Stimulated activated CD8-positive, alpha-beta memory T cell treated with anti-CD3 and anti-CD28 coated beads, Interleukin-4, amount 100 ng/mL, for 48 hours (primary cell): ENCODE data around the gene CCDC124.

Source experiments
- DNase-seq: peaks from one replicate; pipeline ENCODE4 v3.0.0-alpha.2; 2020

The CCDC124 gene

DNA sequence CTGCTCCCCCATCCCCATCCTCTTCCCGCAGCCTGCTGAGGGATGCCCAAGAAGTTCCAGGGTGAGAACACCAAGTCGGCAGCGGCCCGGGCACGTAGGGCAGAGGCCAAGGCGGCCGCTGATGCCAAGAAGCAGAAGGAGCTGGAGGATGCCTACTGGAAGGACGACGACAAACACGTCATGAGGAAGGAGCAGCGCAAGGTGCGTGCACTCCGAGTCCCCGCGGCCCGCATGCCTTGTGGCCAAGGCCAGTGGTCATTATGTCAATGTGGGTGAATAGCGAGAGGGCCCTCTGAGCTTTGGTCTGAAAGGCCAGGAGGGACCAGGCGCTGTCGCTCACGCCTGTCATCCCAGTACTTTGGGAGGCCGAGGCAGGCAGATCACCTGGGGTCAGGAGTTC lies 3.6 kb downstream of the CCDC124 start:
- no peak for DNase-seq

DNA sequence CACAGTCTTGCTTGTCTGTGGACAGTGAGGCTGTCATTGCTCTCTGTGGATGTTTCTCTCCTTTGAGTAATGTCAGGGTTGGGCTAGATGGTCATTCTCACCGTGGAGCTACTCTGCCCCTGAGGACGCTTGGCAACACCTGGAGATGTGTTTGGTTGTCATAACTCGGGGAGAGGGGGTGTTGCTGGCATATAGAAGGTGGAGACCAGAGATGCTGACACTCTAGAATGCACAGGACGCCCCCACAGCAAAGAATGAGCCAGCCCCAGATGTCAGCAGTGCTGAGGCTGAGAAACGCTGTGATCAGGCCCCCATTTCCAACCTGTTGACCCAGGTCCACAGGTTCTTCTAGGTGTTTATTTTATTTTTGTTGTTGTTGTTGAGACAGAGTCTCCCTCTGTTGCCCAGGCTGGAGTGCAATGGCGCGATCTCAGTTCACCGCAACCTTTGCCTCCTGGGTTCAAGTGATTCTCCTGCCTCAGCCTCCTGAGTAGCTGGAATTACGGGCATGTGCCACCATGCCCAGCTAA lies 4.6 kb downstream of the CCDC124 start:
- no peak for DNase-seq

DNA sequence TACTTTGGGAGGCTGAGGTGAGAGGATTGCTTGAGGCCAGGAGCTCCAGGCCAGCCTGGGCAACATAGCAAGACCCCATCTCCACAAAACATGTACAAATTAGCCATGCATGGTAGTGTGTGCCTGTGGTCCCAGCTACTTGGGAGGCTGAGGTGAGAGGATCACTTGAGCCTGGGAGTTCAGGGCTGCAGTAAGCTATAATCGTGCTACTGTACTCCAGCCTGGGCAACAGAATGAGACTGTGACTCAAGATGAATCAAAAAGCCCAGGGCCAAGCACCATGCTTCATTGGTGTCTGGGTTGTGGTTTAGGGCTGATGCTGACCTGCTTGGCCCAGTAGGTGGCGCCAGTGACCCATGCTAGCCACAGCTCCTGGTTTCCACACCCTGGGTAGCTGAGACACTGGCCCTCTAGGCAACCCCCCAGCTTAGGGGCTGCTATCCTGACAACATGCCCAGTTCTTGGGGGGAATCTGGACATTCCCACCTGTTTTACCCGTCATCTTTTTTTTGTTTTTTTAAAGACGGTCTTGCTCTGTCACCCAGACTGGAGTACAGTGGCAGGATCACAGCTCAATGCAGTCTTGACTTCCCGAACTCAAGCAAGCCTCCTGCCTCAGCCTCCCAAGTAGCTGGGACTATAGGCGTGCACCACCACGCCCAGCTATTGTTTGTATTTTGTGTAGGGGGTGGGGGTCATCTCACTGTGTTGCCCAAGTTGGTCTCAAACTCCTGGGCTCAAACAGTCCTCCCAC lies 5.5 kb downstream of the CCDC124 start:
- DNase-seq, result peak; percentile 91

DNA sequence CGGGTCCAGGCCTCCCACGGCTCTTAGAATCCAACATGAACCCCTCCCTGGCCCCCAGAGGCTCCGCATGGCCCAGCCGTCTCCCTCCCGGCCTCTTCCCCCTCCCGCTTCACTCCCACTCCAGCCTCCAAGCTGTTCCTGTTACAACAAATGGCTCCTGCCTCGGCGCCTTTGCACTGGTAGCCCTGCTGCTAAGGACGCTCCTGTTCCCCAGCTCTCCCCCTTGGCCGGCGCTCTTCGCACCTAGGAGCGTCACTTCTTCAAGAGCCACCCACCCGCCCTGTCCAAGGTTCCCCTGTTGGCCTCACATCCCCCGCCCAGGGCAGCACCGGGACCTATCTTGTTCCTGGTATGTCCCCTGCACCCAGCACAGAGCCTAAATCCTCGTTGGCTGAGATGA lies 9.4 kb downstream of the CCDC124 start:
- no peak for DNase-seq

DNA sequence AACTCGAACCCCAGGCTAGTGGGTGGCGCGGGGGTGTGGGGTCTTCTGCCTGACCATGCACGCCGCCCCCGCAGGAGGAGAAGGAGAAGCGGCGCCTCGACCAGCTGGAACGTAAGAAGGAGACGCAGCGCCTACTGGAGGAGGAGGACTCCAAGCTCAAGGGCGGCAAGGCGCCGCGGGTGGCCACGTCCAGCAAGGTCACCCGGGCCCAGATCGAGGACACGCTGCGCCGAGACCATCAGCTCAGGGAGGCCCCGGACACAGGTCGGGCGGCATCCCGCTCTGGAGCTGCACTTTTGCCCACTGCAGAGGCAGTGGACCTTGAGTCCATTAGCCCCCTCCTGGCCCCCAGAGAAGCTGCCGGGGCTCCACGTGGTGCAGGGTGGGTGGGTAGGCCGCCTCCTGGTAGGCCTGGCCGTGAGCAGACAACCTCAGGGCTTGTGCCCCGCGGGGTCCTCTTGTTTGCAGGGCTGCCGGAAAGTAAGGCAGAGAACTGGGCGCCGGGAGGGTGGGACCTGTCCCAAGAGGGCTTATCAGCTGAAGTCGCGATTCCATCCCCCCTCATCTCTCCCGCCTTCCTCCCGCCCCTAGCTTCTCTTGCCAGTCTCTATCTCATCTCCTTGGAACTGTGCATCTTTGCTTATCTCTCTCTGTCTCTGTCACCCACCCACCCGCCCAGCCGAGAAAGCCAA lies 9.9 kb downstream of the CCDC124 start:
- DNase-seq, result no peak

DNA sequence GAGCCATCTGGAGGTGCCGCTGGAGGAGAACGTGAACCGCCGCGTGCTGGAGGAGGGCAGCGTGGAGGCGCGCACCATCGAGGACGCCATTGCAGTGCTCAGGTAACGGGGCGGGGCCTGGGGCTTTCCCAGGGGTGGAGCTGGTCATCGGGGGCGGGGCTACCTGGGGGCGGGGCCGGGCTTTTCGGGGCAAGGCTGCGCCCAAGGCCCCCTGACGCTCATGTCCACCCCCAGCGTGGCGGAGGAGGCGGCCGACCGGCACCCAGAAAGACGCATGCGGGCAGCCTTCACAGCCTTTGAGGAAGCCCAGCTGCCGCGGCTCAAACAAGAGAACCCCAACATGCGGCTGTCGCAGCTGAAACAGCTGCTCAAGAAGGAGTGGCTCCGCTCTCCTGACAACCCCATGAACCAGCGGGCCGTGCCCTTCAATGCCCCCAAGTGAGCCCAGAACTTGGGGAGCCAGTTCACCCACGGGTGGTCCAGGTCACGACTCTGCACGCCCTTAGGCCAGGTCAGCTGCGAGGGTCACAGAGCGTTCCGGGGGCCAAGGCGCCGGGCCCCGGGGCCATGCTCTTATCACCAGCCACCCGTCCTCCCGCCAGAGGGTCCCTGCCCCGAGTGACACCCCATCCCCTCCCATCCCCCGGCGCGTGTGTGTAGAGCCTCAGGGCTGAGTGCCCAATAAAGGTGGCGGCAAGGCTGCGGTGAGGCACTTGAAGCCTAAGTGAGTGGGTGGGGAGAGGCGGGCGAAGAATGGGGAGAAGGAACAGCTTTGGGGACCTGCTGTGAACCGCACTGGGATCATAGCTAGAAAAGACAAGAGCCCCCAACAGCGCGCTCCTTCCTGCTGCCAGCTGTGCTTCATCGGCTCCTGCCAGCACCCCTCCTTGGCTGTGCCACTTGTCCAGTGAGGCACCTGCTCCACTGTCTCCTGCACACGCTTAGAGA lies 10.7 kb downstream of the CCDC124 start:
- DNase-seq, result no peak

DNA sequence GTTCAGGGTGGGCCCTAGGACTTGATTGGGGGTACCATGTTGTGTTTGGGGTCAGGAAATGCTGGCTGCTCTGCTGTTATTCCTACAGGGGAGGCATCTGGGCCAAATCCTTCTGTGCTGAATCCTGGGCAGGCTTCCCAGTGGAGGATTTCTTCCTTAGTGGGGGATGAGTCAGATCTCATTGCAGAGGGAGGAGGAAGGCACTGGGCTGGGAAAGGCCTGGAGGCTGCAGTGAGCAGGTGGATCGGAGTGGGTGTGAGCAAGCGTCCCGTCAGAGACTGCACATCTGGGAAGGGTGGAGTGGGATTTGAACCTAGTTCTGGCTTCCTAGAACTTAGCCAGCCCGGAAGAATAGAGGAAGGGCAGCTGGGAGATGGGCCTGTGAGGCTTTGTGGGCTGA lies 11.5 kb downstream of the CCDC124 start:
- no peak for DNase-seq

DNA sequence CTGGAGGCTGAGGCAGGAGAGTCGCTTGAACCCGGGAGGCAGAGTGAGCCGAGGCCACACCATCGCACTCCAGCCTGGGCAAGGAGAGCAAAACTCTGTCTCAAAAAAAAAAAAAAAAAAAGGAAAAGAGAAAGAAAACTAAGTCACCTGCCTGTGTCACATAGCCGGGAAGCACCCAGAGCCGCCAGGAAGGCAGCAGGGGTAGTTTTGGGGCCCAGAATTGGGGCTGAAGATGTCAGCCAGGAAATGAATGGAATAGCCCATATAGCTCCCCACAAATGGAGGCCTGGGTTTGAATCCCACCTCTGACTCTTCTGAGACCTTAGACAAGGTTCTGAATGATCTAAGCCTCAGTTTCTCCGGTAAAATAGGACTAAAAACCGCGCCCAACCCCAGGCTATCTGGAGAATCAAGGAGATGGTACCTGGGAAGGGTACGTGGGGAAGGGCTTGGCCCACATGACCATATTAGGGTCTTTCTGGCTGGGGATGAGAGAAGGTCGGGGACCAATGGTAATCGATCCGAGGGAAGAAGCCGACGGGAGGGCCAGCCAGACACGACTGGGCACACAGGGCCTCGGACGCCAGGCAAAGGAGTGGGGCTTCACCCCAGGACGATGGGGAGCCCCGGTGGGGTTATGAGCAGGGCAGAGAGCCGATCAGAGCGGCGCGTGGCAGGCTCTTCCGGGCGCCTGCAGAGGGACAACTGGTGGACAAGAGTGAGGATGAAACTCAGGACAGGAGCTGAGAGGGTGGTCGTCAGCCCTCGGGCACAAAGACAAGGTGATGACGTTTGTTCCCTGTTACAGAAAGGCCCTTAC lies 14.4 kb downstream of the CCDC124 start:
- DNase-seq, result no peak

DNA sequence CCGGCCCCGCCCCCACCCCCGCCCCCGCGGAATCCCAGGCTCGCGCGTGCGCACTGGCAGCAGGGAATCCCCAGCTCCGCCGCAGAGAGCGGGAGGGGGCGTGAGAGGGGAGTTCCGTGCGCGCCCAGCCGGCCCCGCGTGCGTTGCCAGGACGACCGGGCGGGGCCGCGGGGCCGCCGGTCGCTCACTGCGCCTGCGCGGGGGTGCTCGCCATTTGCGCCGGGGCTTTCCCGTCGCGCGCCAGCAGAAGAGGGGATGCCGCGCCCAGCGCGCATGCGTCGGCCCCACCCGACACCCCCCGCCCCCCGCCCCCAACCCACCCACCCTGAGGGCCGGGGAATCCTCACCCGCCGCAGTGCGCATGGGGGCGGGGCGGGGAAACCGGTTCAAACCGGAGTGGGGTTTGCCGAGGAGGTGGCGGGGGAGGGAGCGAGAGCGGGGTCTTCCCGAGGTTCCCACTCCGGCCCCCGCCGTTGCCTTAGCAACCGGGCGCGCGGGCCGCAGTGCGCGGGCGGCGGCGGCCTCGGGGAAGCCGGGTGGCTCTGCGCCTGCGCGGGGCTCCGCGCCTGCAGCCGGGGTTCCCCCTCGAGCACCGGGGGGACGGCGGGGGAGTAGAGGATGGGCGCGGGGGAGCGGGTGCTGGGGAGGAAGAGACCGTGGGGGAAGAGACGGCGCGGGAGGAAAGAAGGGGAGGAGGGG lies 15.1 kb downstream of the CCDC124 start:
- peak; percentile 95 for DNase-seq

DNA sequence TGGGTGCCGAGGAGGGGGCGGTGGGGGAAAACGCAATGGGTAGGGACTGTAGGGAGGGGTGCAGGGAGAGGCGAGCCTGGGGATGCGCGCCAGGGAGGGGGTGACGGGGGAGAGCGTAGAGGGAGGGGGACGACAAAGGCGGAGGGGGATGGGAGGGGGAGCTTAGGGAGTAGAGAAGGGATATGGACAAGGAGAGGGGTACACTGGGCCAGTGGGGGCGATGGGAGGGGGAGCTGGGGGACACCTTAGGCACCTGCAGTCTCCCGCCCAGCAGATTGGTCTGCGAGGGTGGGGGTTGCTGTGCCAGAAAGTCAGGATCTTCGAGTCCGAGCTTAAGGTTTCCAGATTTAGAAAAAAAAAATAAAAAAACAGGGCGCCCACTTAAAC lies 15.7 kb downstream of the CCDC124 start:
- DNase-seq, result no peak

DNA sequence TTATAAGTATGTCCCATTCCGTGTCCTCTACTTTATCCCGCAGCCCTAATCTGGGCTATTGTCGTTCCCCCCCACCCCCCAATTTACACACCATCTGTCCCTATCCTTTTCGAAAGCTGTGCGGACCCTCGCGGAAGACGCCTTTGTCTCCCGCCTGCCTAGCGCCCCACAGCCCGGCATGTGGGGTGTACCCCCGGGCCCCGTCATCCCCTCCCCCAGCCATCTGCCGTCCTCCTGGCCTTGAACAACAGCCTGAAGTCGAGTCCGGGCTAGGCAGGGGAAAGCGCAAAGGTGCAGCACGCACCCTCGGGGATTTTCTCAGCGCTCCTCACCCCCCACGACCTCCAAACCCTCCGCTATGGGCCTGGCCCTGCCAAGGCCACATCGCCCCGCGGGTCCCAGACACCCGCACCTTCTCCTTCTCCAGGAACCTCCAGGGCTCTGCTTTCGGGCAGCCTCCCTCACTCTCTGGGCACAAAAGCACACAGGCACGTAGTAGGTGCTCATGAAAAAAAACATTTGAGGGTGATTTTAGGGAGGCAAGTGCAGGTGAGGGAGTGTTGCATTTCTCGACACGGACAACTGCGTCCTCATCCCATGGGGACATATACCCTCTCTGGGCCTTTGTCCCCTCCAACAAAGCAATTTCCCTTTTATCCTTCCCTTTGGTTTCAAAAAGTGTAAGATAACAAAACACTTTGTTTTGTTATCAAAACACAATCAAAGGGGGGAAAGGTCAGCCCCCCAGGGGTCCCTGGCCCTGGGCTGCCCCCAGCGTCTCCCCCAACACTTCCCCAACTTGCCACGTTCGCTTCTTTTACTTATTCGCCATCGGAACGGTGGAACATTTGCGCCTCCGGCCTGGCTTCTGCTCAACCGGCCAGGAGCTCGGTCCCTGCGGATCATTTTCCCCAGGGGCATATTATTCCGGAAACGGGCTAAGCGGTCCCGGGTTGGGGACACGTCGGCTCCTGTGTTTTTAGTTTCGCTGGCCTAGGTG lies 16.4 kb downstream of the CCDC124 start:
- DNase-seq, result peak; percentile 47

DNA sequence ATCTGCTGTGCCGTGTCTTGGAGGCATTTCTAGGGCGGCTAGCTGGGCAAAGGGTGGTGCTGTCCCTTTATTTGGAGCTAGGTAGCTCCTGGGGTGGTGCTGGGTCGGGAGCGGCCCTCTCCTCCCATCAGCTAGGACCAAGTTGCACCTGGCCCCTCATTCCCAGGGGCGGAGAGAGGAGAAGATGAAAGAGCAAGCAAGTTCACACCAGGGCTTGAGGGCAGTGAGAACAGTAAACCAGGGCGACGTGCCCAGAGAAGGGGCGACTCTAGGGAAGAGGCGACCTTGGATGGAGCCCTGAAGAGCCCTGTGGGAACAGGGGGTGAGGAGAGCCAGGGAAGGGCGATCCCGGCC lies 17.1 kb downstream of the CCDC124 start:
- DNase-seq, result no peak

DNA sequence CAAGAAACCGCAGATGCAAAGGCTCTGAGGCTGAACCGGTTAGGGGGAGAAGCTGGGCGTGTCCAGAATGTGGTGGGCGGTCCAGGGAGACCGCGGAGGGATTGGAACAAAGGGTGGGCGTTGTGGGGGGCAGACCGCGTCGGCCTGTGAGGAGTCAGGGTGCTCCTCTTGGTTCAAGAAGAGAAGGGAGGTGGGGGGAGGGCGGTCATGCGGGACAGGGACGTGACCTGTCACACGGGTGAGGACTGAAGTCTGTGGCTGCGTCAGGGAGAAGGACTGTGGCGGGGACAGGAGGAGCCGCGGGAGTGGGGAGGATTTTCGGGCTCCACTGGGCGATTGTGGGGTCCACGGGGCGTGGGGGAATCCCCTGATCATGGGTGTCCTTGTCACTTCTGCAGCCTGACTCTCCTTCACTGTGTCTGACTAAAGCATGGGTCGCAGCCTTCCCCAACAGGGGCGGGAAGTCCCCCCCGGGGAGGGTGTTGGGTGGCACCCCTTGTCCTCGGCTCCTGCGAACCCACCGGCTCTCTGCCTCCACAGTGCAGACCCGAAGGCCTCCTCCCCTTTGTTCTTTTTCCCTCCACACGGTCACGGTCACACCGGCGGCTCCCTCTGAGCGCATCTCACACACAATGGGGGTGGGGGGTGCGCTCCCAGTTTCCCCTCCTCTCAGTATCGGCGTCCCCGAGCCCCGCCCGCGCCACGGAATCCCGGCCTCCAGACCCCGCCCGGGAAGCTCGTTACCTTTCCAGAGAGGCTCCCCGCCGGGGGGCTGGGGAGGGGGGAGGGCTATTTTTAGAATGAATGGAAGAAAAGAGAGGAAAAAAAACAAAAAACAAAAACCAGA lies 17.7 kb downstream of the CCDC124 start:
- peak; percentile 50 for DNase-seq

DNA sequence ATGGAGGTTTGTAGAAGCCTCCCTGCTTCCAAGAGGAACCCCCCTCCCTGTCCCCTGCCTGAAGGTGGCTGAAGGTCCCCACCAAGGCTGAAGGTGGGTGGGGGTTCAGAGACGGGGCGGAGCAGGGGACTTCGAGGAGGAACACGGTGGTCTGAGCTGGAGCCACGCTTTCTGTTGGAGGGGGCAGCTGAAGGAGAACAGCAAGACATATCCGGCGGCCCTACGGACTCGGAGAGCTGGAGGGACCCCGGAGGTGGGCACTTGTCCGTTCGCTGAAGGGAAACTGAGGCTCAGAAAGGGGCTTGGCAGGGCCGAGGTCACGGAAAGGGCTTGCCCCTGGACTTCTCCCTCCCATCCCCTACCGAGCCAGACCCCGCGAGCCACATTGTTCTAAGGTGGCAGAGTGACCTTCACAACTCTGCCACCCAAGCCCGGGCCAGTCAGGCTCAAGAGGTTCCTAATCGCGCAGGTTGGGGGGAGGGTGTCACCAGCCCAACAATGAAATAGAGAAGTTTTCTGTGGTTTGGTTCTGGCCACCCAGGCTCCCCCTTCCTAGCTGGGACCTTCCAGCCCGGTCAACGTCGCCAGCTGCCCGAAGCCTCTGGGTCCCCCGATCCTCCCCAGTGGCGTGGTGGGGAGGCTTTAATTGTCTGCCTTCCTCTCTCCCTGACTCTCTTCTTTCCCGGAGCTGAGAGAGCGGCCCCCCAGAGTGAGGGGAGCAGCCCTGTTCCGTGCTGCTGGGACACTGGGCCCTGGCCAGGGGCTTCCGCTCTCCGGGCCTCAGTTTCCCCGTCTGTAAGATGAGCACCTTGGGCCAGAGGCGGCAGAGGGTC lies 18.6 kb downstream of the CCDC124 start:
- no peak for DNase-seq

DNA sequence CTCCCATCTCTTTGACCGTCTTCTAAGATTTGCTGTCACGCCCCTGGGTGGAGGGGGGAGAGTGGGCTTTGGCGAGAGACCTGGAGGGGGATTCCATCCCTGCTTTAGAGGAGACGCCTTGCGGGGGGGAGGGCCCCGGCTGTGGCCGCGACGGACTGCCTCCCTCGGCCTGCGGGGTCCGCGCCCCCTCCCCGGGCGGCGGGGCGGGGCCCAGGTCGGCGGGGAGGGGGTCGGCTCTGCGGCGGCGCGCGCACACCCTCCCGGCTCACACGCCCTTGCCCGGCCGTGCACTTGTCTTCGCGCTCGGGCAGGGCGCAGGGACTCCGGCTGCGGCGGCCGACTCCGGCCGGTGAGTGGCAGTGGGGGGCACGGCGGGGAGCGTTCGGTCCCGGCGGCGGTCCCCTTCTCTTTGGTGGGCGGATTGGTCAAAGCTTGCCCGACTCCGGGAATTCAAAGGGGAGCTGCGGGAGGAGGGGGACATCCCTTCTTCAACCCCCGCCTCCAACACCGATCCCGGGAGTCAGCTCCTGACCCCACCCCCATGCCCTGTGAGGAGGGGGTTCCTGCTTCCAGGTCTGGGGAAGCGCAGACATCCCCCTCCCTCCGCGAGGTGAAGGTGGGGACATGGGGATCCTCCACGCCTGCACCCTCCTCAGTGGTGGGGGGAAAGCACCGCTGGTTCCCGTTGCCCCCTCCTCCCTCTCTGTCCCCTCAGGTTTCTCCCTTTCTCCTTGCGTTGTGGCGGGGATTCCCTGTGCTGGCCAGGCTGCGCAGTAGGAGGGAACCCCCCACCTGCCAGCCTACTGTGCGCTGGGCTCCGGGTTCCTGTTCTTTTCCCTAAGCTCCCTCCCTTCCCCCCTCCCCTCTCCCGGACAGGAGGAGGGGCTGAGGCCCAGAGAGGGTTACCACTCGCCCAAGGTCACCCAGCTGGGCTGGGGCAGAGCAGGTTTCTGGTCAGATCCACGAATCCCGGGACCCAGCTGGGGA lies 19.5 kb downstream of the CCDC124 start:
- DNase-seq, result no peak

DNA sequence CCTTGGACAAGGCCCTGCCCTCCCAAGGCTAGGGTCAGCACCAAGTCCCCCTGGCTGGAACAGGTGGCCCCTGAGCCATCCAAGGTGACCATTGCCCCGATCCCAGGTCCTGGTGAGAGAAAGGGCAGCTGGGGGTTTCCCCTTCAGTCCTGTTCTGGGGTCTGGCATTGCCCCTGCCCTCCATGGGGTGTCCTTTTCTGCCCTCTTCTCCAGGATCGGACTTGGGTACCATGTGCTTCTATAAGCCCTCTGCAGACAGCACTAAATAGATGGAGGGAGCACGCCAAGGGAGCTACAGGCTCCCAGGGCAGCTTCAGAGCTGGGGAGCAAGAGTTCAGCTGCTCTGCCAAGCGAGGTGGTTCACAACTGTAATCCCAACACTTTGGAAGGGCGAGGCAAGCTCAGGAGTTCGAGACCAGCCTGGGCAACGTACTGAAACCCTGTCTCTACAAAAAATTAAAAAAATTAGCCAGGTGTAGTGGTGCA lies 20.5 kb downstream of the CCDC124 start:
- DNase-seq, result no peak

DNA sequence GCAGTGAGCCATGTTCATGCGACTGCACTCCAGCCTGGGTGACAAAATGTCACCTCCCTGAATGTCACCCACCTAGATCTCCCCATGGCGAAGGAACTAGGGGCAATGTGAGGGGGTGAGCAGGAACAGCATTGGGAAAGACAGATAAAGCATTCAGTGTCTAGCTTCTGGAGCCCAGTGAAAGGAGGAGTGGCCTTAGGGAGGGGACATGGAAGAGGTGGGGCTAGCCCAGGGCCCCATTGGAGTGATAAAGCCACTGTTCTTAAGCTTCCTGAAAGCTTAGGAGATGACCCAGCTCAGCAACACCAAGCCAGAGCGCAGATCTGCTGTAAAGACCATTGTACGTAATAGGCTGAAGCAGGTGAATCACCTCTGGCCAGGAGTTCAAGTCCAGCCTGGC lies 21.1 kb downstream of the CCDC124 start:
- no peak for DNase-seq
